ENCODE results near the gene KCNK1.

The KCNK1 gene

DNA sequence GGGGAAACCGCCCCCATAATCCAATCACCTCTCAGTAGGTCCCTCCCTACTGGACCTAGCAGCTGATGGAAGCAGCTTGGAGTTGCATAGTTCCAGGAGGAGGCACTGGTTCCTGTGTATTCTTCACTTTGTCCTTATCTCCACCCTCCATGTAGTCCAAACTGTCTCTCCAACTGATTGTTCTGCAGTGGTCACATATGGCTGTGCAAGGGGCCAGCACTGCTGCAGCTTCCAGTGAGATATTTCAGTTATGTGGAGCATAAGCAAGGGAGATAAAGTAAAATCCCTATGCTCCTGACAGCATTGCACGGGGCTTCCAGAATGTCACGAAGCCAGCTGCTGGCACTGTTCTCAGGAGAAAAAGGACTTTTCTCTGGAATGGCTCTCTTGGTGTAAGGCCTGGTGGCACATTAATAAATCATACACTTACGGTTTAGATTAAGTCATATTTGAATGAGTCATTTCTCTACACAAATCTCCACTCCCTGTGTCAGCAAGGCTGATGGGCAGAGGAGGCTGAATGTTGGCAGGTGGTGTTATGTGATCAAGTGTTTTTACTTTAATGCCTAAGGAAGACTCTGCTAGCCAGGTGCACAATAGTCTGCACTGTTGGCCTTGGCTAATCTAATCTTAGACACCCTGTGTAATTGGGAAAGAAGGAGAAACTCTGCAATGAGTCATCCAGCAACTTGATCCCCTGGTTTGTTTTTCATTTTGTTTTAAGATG is 93.4 kb downstream of the KCNK1 start:
- no peak for DNase-seq (ENCODE audit: low read depth)

DNA sequence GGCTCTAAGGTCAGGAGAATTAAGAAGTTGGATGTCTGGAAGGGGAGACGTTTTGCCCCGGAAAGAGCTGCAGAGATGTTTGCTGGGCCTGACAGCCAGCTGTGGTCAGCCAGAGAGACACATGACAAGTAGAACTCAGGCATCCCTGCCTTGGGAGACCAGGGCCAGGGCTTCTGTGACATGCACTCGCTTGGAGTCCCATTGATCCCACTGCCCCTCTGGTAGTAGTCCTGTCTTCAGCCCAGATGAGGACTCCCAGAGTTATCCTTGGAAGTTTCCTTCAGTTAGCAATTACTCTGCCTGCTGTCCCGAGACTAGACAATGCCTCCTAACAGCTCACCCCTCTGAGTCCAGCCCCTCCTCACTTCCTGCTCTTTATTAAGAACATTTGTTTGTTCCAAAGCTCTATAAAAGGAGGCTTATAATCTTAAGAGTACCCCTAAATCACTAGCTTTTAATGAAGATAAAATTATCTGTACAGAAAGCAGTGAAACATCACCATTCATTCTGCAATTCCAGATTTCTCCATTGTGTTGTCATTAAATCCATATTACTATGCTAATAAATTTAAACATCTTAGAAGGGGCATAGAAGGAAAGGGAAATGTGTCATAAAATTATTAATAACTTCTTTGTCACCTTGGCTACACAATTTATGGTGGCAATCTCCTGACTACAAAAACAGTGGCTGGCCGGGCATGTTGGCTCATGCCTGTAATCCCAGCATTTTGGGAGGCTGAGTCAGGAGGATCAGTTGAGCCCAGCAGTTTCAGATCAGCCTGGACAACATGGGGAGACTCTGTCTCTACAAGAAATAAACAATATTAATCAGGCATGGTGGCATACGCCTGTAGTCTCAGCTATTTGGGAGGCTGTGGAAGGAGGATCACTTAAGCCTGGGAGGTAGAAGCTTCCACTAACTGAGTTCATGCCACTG is 94.2 kb downstream of the KCNK1 start:
- DNase-seq (ENCODE audit: low read depth) = no peak

DNA sequence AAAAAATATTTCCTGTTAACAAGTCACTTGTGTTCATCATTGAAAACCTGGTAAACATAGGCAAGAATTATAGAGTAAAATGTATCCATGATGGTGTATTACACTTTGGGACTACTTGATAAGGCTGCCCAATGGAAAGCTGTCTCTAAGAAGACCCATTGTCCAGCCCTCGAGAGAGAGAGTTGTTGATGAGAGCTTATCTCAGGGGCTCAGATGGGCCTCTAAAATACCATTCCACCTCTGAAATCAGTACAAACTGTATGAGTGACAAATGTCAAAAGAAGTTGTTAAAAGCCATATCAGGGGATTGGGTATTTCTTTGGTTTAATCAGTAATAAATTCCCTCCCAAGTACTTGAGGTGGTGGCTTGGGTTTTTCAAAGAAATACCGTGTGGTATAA is 96.1 kb downstream of the KCNK1 start:
- no peak for DNase-seq (ENCODE audit: low read depth)

DNA sequence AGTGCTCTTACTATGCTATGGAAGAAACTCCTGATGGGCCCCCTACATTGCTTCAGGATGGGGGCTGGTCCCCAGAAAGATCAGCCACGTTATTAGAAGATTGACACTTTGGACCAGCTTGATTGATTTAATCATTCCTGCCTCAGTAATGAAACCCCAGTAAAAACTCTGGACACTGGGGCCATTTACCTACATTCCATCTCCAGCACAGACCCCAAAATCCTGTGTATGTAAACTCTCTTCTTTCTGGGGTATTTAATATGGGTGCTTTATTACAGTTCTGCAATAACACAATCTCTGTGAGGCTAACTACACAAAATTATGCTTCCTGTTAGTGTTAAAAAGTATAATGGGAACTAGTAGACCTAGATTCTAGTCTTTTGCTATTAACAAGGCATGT is 96.6 kb downstream of the KCNK1 start:
- DNase-seq (ENCODE audit: low read depth) = no peak

DNA sequence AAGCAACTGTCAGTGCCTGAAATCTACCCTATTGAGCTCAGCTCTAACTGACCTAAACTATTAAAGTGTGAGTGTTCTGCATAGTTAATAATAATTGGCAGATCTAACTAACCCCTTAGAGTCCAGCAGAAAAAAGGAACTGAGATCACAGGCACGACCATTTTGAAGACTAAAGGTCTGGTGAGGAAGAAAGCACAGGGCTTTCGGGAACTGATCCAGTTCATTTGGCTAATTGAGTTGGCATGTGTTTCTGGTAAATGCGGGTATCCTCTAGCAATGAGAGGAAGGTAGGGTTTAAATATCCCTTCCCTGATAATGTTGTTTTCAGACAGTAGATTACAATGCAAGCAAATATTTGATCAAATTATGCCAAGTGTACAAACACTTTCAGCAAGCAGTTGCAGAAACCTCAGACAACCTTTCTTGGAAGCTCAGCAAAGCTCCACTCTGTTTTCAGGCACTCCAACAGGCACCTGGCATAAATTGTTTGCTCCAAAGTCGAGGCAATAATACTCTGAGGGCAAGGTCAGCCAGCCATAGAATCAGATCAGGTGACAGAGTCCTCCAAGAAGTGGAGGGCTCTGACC is 100.8 kb downstream of the KCNK1 start:
- no peak for DNase-seq (ENCODE audit: low read depth)

DNA sequence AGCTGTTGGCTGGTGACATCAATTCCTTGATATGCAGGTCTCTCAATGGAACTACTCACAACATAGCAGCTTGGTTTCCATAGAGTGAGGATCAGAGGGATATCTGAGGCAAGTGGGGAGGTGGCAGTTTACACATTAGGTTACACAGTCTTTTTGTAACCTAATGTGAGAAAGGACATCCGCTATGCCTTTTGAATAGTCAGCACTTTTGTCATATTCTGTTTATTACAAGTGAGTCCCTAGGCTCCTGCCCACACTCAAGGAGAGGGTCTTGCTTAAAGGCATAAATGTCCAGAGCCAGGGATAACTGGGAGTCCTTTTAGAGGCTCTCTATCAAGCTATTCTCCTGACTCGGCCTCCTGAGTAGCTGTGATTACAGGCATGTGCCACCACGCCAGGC is 104.2 kb downstream of the KCNK1 start:
- DNase-seq (ENCODE audit: low read depth) = no peak

DNA sequence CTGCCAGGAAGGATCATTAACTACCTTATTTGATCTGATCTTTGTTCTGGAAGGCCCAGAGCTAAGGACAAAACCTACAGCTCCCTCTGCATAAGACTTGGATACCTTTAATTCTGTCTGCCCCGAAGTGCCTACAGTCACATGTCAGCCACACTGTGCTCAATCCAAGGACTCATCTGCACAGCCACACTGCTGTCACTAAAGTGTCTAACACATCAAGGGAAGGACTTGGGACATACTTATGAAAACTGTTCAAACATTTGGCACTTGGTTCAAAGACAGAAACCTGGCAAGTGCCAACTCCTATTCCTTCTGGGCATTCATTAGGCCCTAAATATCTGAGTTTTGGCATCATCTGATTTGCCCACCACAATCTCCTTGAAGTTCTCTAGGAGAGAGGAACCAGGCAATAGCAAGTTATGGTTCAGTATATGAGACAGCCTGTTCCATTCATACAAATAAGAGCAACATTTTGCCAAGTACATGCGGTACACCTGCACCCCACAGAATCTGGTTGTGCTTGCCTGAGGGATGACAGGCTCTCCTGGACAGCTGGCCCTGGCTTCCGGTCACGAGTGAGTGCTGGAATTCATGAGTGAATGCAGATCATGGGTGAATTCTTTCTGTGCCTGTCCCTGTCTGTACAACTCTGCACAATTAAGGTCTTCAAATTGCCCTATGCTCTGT is 105.9 kb downstream of the KCNK1 start:
- no peak for DNase-seq (ENCODE audit: low read depth)

DNA sequence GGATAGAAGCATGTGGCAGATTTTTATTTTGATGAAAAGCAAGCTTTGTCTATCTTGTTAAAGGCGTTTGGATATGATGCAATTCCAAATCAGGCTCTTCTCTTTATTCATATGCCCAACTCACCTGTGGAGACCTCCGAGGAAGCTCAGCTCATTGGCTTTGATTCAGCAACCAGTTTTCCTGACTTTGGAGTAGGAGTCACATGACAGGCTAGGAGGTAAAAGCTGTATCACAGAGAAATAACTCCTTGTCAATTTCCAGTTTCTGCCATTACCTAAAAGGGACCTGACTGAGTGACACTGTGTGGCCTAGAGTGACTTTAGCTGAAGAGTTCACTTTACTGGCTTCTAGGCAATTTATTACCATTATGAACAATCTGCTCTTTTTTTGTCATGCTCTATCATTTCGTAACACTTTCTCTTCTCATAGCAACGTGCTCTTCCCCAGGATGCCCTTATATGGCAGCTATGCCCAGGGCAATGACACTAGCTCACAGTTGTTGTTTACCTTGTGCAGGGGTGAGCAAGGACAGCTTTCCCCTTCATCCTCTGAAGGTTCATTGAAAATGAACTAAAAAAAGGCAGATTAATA is 107.2 kb downstream of the KCNK1 start:
- DNase-seq (ENCODE audit: low read depth) = no peak

Data from T-helper 22 cell (primary cell).